HG02623 (cell line): Measurements from ENCODE around the gene MDH1.
A peak's percentile ranks its signal among the peaks of the same experiment; 100 is the strongest.
"Not testable (repeated sequence)": the region's sequence is repeated elsewhere in the genome, so short reads cannot be mapped to it uniquely, and the experiment has no call there.

Experiments used
- ATAC-seq: cut with Tn5 transposase; IDR thresholded peaks from one replicate; pipeline ENCODE4 v1.9.1; 2021; ENCODE audit warnings: moderate library complexity; ENCODE audit not compliant: unreplicated experiment

MDH1 gene

DNA sequence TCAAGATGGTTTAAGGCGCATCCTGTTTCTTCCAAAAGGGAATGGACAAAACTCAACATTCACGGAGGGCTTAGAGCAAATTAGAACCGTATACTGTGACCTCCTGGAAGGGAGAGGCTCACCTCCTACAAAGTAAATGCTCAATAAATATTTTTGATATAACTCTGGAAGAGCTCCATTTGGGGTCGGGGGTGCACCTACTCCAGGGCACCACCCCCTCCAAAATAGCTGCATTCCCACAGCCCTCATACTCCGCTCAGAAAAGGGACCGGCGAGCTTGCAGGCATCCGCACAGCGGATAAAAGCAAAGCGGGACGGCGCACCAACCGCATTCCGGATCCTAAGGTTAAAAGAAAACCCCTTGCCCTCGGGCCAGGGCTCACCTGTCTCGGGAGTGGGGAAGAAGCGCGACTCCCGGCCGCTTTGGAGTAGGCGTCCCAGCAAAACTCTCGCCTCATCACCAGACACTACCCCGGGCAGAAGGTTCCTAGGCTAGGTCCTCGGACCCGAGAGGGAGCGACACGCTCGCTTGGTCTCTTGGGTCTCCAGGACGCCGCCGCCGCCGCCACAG, 864 bp upstream of the MDH1 start:
- no peak for ATAC-seq

DNA sequence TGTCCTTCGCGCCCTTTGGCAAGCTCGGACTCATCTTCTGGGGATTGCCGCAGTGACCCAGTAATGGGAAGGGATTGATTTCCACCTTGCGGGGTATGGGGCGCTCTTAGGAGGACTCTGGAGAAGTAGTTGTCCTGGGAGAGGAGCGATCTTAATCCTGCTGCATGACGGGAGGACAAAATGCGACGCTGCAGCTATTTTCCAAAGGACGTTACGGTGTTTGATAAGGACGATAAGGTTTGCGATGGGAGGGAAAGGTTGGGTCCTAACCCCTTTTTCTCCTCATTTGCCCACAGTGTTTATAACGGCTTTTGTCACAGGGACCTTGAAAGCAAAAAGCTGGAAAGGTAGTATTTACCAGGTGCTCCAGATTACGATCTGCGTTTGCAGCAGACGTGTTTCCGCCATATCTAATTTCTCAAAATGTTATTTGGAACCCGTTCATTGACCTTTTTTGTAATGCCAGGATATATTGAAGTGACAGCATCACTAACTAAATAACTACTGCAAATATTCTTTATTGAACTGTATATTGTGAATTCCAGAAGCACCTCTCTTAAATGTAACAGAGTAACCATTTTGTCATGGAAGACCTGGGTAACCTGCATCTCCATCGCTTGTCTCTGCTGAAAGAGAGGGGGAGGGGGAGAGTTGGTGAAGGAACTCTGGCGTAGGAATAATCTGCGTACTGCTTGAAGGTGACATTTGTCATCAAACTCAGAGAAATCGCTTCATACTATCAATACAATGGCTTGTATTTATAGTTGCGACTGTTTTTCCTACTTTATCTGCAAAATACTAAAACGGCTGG, 590 bp downstream of the MDH1 start:
- peak; percentile 2 for ATAC-seq

DNA sequence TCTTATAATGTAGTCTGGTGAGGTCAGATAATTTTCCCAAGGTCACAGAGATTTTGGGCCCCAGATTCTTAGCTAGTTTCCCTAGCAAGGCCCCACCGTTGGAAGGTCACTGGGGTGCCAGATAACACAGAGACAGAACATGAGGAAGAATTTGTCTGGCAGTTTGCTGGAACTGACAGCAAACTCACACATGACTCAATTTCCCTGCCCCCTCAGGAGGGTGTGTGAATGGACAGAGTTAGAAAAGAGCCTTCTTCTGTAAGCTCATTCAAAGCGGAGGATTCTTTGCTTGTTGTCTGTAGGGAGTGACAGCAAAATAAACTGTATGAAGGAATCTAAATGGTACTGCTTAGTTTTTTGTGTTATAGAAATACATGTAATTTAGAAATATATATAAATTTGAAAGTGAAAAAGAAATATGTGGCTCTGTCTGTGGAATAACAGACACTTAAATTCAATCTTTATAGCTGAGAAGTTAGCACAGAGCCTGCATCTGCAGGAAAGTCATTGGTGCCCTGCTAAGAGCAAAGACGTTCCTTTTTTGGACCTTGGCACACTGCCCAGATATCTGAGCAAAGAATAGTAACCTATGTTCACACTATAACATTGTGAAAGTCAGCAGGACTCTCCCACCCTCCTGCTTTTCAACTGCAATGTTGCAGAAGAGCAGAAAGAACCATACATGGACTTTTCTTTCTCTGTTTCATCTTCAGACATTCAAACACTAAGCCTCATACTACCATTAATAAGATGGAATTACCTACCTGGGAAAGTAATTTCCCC, 2.1 kb downstream of the MDH1 start:
- no peak for ATAC-seq

DNA sequence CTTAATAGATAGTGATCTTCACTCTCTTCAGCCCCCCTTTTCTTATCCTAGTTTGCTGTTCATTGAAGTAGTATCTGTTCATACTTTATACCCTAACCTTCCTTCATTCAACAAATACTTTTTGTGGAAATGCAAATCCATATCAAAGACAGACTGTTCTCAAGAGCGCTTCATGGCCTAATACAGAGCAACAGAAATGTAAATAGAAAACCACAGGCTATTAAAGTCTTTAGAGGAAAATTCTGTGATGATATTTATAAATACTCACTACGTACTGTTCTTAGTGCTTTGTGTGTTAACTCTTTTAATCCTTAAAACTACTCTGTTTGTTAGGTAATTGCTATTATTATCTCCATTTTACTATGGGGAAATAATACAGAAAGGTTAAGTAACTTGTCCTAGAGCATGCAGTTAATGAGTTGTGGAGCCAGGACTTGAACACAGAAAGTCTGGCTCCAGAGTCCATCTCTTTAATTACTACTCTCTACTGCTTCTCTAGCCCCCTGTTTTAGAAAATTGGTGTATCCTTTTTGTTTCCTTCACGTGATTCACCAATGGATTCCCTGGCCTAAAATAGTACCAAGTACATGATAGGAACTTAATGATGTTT, 2.9 kb downstream of the MDH1 start:
- ATAC-seq: no peak

DNA sequence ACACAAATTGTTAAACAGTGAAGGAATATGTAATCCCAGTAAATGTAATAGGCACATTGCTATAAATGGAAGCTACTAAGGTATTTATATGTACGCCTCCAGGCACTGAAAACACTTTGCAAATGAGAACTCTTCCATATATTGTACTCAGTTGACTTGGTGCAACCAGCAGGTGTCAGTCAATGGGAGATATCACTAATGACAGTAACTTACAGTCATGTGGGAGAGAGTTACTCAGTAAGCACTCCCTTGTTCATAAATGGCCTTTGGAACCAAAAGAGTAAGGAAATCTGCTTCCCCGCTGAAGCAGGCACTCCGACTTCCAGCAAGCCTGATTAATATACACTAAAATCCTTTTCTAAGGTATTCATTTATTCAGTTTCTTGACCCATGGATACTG, 5.9 kb downstream of the MDH1 start:
- ATAC-seq: no peak

DNA sequence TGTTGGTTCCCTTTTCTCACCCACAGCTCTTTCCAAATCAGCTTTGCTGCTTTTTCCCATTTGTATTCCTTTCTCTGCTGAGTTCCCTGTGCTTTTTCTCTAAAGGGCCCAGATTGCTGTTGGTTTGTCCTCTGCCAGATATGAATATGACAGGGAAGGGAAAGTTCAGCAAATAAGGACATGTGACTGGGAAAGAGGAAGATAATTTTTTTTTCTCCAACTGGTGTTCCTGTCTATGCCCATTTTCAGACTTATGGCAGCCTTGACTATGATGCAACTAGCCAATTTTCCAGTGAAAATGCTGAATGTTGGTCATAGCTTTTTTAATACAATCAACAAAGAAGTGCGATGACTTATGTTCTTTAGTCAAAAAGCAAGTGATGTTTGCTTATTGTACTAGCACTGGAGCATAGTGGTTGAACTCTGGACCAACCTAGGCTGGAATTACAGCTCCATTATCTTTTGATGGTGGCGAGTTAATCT, 7.7 kb downstream of the MDH1 start:
- ATAC-seq: no peak

DNA sequence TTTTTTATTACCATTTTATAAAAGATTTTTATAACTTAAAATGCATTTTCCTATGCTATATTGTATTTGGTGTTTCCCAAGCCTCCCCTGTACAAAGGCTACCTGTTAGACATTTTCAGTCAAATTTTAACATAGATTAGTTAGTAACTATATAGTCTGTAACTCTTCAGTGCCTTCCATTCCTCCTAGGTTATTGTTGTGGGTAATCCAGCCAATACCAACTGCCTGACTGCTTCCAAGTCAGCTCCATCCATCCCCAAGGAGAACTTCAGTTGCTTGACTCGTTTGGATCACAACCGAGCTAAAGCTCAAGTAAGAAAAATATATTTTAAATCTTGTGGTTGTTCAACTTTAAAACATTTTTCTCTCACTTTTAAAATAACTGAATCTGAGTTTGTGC, 10.2 kb downstream of the MDH1 start:
- no peak for ATAC-seq

DNA sequence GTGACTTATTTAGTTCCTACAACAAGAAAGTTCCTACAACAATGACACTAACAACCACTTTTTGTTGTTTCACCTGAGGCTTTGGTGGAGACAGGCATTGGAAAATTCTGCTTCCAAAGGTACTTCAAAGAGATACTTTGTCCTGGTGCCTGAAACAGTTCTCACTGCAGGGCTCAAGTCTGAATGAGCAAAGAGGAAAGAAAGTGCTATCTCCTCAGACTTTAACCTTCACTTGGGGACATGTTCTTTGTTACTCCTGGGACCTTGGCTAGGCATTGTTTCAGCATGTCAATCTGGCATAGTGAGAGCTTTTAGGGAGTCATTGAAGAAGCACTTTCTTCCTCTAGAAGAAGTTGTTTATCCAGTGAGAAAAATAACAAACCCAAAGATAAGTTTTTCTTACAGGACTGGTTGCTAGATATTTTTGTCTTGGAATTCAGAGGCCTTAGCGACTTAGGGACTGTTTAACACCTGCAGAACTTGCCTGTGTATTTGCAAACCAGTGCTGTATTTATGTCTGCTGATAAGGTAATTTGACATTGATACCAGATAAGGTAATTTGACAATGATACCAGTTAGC, 12.2 kb downstream of the MDH1 start:
- ATAC-seq: no peak

DNA sequence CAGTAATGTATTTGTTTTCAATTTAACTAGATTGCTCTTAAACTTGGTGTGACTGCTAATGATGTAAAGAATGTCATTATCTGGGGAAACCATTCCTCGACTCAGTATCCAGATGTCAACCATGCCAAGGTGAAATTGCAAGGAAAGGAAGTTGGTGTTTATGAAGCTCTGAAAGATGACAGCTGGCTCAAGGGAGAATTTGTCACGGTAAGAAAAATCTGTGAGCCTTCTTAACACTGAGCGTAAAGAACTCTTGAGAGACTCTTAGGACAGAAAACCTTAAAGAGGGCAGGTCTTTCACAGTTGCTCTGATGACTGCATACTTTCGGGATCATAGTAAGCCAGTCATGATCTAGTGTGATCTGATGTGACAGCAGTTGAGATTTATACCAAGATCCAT, 15.9 kb downstream of the MDH1 start:
- ATAC-seq: no peak

DNA sequence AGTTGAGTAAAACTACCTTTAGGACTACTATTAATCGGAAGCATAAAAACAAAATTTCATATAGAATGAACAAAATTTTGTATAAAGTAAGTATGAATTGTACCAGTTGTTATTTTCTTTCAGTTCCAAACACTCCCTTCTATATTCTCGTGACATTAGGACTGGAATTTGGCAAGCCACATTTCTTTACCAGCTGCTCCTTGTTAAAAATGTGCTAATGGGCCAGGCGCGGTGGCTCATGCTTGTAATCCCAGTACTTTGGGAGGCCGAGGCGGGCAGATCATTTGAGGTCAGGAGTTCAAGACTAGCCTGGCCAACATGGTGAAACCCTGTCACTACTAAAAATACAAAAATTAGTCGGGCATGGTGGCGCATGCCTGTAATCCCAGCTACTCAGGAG, 20.1 kb downstream of the MDH1 start:
- ATAC-seq: not testable (repeated sequence)

DNA sequence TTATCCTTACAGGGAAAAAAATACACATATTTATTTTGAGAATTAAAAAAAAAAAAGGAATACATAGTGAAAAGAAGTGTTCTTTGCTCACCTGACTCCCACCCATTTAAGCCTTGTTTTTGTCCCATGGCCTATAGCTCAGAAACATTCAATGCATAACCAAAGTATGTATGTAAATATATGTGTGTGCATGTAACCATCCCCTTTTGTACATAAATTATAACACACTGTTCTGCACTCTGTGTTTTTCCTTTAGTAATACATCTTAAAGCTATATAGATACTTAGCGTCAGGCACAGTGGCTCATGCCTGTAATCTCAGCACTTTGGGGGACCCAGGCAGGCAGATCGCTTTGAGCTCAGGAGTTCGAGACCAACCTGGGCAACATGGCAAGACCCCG, 21.8 kb downstream of the MDH1 start:
- ATAC-seq: no peak

DNA sequence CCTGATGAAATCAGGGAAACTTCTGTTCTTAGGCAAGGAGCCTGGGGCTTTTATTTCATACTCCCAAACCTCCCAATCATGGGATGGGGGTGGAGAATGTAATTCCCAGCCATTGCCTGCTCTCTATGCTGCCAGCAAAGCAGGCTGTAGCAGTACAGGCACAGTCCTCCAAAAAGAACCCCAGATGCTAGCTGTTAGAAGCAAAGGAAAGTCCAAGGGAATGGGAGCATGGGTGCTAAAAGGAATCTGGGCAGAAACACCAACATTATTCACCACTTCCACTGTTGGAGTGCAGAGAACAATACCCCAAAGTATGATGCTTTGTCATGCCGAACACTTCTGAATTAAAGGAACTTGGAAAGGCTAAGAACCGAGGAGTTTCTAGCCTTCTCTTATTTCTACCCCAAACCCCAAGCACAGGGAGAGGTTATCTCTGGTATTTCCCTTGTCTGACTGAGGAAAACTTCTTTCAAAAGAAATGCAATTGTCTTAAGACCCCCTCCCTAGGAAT, 24.7 kb downstream of the MDH1 start:
- ATAC-seq: no peak

DNA sequence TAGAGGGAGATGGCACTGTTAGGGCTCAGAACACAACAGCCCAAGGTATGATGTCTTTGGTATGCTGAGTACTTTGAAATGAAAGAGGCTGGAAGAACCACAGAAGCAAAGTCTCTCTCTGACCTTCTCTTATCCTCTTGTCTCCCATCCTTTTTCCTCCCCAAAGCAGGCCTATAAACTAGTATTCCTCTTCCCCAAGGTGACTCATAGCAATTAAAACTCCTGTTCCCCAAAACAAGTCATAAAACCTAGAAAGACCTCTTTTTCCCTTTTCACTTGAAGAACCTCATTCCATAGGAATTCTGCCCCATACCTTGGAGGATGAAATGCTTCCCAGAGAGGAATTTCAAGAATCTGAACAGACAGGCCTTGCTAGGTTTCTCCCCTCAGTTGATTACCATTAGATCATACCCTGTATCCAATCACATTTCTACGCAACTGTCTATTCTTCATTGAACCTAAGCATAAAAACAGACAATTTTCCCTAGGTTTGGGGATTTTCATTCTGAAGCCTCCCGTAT, 25.7 kb downstream of the MDH1 start:
- ATAC-seq: no peak

DNA sequence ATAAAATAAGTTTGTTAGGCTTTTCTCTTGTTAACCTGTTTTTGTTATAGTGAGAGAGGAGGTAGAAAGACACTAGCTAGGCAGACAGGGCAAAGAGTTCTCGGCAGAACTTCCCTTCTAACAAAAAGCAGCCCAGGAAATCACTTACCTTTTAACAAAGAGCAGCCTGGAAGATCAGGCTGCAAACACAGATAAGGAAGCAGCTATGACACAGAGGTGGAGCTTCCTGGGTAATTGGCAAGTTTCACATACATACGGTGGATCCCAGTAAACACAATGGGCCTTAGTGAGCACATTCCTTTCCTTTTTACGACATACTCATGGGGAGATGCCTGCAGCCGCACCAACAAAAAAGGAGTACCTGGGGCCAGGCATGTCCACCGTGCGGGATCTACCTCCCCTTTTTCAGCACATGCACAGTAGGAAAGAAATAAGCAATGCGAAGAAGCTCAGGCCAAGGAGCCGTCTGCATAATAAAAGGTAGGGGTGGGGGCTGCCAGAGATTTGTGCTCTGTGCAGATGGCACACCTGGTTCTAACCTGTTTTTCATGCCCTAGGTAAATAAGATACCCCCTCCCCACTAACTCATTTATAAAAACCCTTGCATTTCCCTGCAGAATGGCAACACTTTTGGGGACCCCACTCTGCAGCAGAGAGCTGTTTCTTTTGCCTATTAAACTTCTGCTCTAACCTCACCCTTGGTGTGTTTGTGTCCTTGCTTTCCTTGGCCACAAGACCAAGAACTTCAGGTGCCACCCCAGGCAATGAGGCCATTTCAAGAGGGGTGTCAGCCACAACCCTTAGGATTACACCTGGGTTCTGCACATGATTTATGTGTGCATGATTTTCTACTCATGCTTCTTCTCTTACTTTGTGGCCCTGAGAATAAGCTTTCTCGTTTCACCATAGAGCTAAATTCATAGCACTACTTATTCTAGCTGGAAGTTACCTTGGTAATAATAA, 26.5 kb downstream of the MDH1 start:
- no peak for ATAC-seq

DNA sequence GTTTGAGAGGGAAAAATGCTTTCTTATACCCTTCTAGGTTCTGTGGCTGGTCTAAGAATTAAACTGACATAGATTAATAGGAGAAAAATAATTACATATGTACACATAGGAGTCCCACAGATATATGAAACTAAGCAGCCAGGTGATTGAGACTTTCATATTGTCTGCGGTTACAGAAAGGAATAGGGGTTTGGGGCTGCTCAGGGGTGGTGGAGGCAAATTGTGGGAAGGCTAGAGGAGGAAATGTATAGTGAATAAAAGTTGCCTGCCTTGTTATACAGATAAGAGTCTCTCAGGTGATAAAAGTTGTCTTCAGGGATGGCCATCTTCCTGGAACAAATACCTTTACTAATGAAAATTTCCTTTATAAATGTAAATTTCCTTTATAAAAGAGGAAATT, 28.6 kb downstream of the MDH1 start:
- no peak for ATAC-seq

DNA sequence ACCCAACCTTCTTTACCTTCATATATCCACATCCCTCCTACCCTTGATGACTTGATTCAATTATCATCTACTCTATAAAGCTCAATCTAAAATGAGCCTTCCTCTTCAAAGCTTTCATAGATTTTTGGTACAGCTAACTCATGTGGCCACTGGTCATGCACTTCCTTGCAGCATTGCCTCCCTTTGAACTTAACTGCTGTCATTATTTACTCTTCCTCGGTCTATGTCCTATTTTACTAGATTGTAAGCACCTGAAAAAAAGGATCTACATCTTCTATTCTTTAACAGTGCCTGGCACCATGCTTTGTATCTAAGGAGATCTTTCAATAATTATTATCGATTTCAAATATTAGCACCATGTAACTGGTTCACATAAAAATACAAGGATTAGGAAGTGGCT, 30.6 kb downstream of the MDH1 start:
- no peak for ATAC-seq

DNA sequence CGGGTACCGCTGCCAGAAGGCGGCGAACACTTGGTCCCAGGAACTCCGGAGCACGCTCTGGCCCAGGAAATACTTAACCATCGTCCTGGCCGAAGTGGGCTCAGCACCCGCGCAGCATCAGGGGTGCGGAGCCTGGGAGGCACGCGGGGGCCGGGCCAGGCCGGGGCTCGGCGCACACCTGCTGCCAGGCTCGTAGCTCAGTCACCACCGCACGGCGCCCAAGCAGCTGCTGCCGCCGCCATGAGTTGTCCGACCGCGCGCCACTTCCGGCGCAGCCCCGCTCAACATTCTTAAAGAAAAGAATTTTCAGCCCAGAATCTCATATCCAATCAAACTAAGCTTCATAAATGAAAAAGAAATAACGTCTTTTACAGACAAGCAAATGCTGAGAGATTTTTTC, 34.0 kb downstream of the MDH1 start:
- ATAC-seq: no peak

DNA sequence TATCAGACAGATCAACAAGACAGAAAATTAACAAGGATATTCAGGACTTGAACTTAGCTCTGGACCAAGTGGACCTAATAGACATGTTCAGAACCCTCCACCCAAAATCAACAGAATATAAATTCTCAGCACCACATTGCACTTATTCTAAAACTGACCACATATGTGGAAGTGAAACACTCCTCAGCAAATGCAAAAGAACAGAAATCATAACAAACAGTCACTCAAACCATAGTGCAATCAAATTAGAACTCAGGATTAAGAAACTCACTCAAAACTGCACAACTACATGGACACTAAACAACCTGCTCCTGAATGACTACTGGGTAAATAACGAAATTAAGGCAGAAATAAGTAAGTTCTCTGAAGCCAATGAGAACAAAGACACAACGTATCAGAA, 35.0 kb downstream of the MDH1 start:
- ATAC-seq: not testable (repeated sequence)

DNA sequence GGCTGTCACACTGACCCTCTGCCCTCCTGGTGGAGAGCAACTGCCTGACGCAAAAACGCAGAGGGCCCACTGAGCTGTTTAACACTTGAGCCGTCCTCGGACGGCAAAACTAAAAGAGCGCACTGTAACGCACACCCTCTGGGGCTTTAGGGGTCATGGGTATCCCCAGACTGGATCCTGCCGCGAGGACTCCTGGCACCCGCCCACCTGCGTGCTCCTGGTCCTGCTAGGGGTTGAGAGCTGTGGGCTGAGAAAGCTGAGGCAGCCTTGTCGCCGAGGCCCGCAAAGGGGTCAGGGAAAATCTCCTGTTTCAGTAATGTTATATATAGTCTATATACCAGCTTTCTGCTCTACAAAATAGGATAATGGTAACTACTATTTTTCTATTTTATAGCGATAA, 39.1 kb downstream of the MDH1 start:
- no peak for ATAC-seq
